ENCODE data around the gene TMC4. TPM values are rescaled to one million over a fixed set of nuclear protein-coding genes. Genes with fewer than 3 reads are reported as not detected.
"Not testable (repeated sequence)": the region's sequence is repeated elsewhere in the genome, so short reads cannot be mapped to it uniquely, and the experiment has no call there.

TMC4 gene
- polyA plus RNA-seq, 3 donors: 3.1 to 44.8 (median 6.4) TPM

DNA sequence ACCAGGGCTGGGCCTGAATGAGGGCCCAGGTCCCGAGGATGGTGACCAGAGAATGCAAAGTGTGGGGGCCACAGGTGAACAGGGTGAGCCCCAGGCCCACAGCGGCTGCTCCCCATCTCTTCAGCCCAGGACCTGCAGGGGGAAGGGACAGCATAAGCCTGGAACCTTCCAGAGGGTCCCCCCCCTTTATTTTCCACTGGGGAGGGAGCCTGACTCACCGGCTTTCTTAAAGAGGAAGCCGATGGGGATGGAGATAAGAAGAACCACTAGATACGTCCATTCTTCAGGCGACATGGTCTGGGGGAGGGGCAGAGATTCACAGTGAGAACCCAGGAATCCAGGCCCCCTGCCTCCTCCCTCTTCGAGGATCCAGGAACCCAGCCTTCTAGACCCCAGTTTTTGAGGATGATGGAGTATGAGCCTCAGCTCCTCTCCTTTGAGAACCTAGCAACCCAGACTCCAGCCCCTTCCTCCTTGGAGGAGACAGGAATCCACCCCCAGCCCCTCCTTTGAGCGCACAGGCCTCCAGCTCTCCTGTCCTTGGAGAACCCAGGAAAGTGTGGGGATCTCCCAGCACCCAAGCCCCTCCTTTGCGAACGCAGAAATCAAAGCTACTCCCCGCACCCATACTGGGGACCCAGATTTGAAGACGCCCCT lies 15.4 kb upstream of the TMC4 start:
- H3K27ac ChIP-seq (ENCODE audit: low read depth, low read length): no peak overlapping the region
- WGBS, 3 donors: 15 to 24% (median 18%) methylated on average over 12 of the region's 12 CpGs

DNA sequence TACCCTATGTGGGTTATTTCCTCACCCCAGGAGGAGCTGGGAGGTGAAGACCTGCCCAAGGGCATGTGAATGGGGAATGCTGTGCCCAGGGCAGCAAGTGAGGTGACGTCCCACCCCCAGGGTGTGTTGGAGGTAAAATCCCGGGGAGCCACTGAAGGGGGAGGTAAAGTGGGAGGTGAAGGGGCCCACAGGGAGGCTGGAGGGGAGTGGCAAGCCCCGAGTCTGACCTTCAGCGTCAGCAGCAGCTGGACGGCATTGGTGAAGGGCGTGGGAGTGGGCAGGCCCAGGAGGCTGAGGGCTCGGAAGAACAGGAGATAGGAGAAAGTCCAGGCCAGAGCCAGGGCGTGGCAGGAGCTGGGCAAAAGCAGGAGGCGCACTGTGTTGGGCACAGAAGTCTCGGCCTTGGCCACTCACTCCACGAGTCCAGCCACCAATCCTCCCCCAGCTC lies 14.0 kb upstream of the TMC4 start:
- 46 to 86% (median 82%) methylated on average over 11 of the region's 11 CpGs for WGBS, 3 donors
- no peak overlapping the region for H3K27ac ChIP-seq (ENCODE audit: low read depth, low read length)

DNA sequence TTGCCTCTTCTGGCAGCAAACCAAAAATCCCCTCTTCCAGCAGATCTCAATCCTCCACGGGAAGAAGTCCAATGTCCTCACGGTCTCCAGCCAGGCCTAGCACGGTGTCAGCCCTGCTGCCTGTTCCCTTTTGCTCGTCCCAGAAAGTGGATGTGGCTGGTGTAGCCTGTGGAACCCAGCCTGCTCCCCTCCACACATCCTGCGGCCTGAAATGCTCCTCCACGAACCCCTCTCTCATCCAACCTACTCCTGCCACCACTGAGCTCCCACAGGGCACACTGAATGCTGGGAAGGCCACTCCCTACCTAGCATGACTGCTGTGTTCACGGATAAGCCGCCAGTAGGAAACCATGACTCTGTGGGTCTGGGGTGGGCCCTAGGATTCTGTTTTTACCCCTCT lies 13.4 kb upstream of the TMC4 start:
- 59 to 89% (median 84%) methylated on average over 8 of the region's 8 CpGs for WGBS, 3 donors

DNA sequence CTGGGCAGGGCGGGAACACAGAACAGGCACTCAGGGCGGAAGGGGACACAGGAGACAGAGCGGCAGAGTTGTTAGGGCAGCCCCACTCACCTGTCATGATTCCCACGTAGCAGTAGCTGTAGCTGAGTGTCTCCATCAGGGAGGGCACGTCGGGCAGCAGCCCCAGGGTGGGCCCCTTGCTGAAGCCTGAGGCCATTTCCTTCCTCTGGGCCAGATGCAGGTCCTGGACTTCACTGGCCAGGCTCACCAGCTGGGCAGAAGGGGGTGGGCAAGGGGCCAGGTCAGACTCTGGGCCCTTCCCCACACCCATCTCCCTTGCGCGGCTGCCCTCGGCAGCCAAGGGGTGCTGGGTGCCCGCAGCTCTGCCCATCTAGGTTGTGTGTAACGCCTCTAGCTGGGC lies 10.5 kb upstream of the TMC4 start:
- no peak overlapping the region for H3K27ac ChIP-seq (ENCODE audit: low read depth, low read length)
- 41 to 86% (median 83%) methylated on average over 11 of the region's 11 CpGs for WGBS, 3 donors

More for the DNA sequence above, 13.4 kb upstream of the TMC4 start:
- H3K27ac ChIP-seq (ENCODE audit: low read depth, low read length): no peak overlapping the region

DNA sequence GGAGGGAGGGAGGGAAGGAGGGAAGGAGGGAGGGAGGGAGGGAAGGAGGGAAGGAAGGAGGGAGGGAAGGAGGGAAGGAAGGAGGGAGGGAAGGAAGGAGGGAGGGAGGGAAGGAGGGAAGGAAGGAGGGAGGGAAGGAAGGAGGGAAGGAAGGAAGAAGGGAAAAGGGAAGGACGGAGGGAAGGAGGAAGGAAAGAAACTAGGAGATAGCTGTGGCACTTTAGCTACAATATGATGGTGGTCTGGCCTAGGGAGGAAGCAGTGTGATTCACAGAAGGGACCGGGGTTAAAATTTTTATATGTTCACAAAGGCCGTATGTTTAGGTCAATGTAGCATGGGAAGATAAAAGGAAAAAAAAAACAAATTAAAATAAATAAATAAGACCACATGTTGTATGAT lies 8.9 kb upstream of the TMC4 start:
- WGBS, 3 donors: 84 to 89% (median 85%) methylated on average over 3 of the region's 3 CpGs
- H3K27ac ChIP-seq (ENCODE audit: low read depth, low read length): not testable (repeated sequence)

DNA sequence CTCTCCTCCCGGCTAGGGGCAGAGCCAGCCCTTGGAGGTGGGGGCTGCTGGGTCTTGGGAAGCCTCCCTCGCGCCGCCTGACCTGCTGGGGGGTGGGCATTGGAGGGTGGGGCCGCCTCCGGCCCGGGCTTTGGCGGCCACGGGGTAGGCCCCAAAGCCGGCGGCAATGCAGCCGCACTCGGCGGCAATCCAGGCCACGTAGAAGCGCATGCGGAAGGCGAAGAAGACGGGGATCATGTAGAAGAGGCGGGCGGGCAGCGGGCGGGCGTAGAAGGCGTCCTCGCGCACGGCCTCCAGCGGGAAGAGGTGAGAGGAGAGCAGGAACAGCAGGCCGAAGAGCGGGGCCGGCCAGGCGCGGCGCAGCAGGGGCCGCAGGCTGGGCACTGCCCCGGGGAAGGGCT lies 7.7 kb upstream of the TMC4 start:
- 91 to 96% (median 96%) methylated on average over 28 to 37 of the region's 37 CpGs for WGBS, 3 donors
- no peak overlapping the region for H3K27ac ChIP-seq (ENCODE audit: low read depth, low read length)

DNA sequence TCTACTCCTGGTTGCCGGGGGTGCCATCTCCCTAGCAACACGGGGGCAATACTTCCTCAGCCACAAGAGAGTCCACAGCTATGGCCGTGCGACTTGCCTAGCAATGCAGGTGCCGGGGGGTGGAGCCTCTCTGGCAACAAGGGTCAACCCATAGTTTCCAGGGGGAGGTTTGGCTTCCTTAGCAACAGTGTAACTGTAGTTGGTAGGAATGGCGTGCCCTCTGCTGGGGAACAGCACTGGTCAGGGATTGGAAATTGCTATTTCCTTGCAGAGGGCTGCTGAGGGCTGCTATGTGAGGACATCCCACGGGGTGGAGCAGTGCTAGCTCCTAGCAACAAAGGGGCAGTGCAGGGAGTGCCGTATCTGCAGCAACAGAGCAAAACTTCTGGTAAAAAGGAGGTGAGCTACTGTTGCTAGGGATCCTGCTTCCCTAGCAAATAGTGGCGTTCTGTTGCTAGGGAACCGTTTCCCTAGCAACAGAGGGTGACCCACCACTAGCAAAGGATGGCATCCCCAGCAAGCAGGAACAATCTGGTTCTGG lies 7.0 kb upstream of the TMC4 start:
- WGBS, 3 donors: 33 to 64% (median 58%) methylated on average over 10 of the region's 10 CpGs
- H3K27ac ChIP-seq (ENCODE audit: low read depth, low read length): no peak overlapping the region

DNA sequence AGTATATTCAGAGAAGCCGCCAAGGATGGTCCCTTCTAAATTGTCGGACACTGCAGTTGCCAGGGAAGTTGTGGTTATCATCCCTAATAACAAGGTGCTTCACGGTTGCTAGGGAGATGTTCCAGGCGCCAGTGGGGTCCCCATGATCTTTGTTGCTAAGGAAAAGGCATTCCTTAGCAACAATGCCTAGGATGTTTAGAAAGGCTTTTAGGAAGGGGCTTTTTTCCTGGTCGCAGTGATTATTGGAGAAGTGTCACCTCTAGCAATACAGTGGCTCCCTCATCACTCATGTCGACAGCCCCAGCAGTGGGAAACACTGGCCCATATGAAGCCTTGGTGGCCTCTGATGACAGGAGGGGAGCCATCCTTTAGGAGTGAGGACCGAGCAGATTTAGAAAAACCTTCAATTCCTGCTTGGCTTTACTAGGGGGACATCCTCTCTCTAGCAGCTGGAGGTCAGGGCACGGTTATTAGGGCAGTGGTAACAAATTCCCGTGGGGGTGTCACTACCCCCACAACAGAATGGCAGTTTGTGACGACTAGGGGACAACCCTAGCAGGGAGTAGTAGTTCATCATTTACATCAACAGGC lies 6.4 kb upstream of the TMC4 start:
- H3K27ac ChIP-seq (ENCODE audit: low read depth, low read length): no peak overlapping the region
- 74 to 88% (median 79%) methylated on average over 10 of the region's 10 CpGs for whole genome bisulfite sequencing, 3 donors

DNA sequence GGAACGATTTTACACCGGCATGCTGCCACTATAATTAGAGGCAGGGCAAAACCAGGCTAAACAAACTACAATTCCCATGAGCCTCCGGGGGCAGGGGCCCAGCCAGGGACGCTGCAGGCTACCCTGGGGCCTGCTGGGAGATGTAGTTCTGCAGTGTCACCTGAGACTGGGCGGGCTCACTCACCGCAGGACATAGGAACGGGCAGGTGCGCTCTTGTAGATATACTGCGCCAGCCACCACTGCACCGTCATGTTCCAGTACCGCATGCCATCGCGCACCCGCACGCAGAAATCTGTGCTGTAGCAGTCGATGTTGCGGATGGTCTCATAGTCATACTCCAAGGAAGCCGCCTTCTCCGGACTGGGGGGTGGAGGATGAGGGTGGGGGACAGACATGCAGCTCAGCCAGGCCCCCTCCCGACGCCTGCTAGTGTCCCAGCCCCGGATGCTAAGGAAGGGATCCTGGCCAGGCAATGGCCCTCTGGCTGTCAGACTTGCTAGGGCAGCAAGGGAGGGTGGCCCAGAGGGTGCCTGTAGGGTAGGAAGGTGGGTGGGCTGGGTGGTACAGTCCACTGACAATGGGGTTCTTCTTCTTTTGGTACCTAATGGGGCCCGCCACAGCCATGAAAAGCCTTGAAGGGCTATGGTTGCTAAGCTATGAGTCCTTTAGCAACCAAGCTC lies 5.8 kb upstream of the TMC4 start:
- no peak overlapping the region for H3K27ac ChIP-seq (ENCODE audit: low read depth, low read length)
- WGBS, 3 donors: 70 to 84% (median 80%) methylated on average over 23 of the region's 23 CpGs

DNA sequence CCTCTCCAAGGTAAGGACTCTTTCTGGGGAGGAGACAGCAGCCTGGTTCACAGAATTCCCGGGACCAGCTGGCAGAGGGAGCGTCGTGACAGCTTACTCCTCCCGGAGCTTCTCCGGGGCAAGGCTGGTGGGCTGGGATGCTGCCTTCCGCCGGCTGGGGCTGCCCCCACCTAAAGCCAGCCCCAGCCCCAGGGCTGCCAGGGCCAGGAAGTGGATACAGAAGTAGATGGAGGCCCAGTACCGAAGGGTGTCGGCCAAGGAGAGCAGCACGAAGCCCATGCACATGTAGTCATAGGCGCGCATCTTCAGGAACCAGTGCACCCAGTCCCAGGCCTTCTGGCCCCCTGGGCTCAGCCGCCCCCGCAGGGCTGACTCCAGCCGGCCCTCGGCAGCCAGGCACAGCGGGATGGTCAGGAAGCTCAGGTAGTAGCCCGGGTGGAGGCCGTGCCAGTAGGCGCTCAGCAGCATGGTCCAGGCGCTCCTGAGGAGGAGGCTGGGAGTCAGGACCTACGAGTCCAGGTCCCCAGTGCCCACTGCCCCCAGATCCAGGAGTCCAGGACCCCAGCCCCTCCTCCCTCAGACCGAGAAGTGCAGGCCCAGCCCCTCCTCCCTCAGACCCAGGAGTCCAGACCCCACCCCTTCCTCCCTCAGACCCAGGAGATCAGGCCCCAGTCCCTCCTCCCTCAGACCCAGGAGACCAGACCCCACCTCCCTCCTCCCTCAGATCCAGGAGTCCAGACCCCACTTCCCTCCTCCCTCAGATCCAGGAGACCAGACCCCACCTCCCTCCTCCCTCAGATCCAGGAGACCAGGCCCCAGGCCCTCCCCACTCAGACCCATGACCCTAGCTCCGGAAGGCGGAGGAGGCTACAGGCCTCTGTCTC lies 1.2 kb upstream of the TMC4 start:
- WGBS, 3 donors: 74 to 76% (median 75%) methylated on average over 19 to 25 of the region's 25 CpGs
- H3K27ac ChIP-seq (ENCODE audit: low read depth, low read length): no peak overlapping the region

DNA sequence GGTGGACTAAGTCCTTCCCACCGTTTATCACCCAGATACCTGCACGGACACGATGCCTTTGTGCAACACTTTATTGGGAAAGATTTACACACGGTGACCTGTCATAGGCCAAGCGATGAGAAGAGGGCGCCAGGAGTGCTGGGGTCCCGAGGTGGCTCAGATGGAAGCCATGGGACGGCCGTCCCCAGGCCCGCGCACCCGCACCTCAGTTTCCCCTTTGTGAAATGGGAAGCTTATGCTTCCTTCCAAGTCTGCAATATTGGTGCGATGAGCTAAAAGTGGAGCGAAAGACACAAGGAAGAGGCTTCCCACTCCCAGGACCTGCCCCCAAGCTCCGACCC lies 369 bp upstream of the TMC4 start:
- WGBS, 3 donors: 35 to 44% (median 36%) methylated on average over 15 of the region's 15 CpGs
- H3K27ac ChIP-seq (ENCODE audit: low read depth, low read length): no peak overlapping the region

DNA sequence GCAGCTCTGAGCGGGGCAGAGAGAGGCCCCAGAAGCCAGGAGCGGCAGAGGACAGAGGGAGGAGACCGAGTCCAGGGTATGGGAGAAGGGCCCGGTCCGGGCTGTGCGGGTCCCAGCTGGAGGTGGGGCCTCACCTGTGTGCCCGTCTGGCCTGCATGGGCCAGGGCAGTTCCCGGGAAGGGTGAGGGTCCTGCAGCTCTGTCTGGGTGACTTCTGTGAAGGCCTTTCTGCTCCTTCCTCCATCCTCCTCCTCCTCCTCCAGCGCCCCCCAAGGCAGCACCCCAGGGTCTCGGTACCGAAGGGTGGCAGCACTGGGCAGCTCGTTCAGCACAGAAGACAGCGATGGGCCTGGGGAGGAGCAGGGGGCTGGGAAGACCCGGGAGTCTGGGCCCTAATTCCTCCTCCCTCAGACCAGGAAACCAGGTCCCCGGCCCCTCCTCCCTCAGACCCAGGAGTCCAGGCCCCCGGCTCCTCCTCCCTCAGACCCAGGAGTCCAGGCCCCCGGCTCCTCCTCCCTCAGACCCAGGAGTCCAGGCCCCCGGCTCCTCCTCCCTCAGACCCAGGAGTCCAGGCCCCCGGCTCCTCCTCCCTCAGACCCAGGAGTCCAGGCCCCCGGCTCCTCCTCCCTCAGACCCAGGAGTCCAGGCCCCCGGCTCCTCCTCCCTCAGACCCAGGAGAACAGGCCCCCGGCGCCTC lies 1.1 kb downstream of the TMC4 start:
- WGBS, 3 donors: 60 to 73% (median 70%) methylated on average over 9 to 18 of the region's 23 CpGs
- not testable (repeated sequence) for H3K27ac ChIP-seq (ENCODE audit: low read depth, low read length)

DNA sequence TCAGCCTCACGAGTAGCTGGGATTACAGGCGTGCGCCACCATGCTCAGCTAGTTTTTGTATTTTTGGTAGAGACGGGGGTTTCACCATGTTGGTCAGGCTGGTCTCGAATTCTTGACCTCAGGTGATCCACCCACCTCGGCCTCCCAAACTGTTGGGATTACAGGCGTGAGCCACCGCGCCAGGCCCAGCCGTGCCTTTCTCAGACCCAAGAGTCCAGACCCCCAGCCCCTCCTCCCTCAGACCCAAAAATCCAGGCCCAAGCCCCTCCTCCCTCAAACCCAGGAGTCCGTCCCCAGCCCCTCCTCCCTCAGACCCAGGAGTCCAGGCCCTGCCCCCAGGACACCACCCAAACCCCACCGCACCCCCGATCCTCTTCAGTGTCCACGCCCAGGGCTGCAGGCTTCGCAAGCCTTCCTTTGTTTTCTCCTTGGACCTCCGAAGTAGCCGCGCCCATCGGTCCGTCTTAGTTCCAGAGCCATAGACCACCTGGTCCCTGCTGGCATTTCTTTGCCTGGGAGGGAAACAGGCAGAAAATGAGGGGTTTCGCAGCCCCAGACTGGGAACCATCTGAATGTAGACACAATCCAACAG lies 3.7 kb downstream of the TMC4 start:
- WGBS, 3 donors: 85 to 92% (median 88%) methylated on average over 21 of the region's 21 CpGs

DNA sequence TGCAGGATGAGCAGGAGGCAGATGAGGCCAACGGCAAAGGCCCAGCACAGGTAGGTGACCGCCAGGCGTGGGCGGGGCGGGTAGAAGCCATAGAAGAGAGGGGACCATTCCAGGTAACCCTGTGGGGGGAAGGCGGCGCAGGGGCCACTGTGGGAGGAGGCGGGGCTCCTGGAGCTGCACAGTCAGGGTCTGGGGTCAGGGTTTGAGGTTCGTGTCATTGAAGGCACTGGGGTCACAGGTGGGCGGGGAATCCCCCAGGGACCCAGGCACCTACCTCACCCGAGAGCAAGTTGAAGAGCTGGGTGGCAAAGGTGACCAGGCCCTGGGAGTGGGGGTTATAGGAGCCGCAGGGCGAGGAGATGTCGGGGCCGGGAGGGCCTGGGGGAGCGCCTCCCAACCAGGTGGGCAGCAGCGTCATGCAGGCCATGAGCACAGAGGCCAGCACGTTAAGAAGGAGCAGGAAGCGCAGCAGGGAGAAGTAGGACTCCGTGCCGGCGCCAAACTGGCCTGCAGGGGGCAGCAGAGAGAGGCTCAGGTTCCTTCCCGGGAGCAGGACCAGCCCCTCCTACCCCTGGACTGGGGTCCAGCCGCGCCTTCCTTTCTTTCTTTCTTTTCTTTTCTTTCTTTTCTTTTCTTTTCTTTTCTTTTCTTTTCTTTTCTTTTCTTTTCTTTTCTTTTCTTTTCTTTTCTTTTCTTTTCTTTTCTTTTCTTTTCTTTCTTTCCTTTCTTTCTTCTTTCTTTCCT lies 4.6 kb downstream of the TMC4 start:
- H3K27ac ChIP-seq (ENCODE audit: low read depth, low read length): no peak overlapping the region
- 25 to 36% (median 30%) methylated on average over 20 to 25 of the region's 25 CpGs for WGBS, 3 donors

More for the DNA sequence above, 3.7 kb downstream of the TMC4 start:
- H3K27ac ChIP-seq (ENCODE audit: low read depth, low read length): no peak overlapping the region

DNA sequence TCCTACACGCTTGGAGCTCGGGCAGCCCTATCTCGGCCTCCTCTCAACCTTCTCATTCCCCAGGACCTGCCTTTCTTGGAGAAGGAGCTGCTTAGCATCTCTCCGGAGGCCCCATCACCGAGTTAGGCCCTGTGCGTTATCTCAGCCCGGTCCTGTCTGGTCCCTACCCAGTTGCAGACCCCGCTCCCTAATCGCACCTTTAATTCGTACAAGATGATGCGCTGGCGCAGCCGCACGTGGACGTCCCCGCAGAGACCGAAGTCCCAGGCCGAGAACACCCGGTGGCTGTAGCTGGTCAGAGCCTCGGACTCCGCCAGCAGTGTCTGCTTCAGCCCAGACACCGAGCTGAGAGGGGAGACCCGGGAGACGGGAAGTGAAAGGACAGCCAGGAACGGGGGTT lies 7.7 kb downstream of the TMC4 start:
- 89 to 92% (median 91%) methylated on average over 25 of the region's 25 CpGs for WGBS, 3 donors

DNA sequence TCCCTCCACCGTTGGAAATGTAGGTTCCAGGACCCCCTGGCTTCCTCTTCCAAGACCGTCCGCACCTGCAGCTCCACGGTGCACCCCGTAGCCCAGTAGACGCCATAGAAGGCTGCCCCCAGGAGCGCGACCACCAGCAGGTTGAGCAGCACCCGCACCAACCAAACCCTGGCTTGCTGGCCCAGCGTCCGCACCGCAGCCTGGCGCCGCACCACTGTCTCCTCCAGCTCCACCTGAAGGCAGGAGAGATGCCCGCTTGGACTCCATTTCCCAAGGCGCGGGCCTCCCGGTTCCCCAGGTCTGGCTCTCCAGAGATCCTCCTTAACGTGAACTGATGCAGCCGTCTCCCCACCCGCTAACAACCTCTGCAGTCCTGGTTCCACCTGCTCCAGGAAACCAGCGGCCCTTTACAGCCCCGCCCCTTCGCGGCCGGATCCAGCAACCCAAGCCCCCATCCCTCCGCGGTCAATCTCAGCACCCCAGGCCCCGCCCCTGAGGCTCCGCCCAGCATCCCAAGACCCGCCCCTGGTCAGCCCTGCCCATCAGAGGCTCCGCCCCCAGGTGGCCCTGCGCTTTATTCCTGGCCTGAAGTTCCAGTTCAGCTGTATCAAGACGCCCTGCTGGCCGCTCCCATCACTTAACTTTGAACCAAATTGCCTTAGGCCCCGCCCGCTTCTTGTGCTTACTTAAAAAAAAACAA lies 8.4 kb downstream of the TMC4 start:
- WGBS, 3 donors: 13 to 21% (median 14%) methylated on average over 33 to 37 of the region's 37 CpGs
- H3K27ac ChIP-seq (ENCODE audit: low read depth, low read length): no peak overlapping the region

More for the DNA sequence above, 7.7 kb downstream of the TMC4 start:
- H3K27ac ChIP-seq (ENCODE audit: low read depth, low read length): no peak overlapping the region
